ENCODE results near the gene COG1. TPM values are rescaled to one million over a fixed set of nuclear protein-coding genes. Genes with fewer than 3 reads are reported as not detected.

The COG1 gene
- total RNA-seq, 4 donors from 2014 or later = 17.0 to 40.5 (median 23.7) TPM

DNA sequence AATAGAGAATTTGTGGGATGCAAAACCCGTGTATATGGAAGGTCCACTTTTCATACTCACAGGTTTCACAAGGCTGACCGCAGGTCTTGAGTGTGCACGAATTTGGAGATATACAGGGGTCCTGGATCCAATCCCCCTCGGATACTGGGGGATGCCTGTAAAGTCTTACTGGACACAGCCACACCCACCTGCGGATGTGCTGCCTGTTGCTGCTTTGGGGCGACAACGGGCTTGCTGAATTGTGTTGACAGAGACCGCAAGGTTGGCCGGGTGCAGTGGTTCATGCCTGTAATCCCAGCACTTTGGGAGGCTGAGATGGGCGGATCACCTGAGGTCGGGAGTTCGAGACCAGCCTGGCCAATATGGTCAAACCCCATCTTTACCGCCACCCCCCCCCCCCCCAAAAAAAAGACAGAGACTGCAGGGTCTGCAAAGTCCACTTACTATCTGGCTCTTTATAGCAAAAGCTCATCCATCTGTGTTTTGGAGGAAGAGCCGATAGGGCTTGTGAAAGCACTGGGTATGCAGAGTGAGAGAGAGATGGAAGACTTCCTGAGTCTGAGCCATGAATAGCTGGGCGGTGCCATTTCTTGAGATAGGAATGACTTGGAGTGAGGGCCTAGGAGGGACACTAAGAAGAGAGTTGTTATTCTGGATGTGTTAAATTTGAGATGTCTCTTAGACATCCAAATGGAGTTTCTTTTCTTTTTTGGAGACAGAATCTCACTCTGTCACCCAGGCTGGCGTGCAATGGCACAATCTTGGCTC is 6.4 kb upstream of the COG1 start:
- DNase-seq (ENCODE audit: low spot score) (no peak), ATAC-seq (ENCODE audit: low FRiP score) (no peak)
- TF ChIP-seq, protein P1, sequence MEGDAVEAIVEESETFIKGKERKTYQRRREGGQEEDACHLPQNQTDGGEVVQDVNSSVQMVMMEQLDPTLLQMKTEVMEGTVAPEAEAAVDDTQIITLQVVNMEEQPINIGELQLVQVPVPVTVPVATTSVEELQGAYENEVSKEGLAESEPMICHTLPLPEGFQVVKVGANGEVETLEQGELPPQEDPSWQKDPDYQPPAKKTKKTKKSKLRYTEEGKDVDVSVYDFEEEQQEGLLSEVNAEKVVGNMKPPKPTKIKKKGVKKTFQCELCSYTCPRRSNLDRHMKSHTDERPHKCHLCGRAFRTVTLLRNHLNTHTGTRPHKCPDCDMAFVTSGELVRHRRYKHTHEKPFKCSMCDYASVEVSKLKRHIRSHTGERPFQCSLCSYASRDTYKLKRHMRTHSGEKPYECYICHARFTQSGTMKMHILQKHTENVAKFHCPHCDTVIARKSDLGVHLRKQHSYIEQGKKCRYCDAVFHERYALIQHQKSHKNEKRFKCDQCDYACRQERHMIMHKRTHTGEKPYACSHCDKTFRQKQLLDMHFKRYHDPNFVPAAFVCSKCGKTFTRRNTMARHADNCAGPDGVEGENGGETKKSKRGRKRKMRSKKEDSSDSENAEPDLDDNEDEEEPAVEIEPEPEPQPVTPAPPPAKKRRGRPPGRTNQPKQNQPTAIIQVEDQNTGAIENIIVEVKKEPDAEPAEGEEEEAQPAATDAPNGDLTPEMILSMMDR (IDR thresholded peaks at IDR 0.05) = no peak

- DNase-seq (ENCODE audit: low spot score) (no peak), ATAC-seq (ENCODE audit: low FRiP score) (no peak)
- TF ChIP-seq, protein P1 (IDR thresholded peaks at IDR 0.05) = no peak
Observed at GRCh38 chr17:73187203-73187769, 5.6 kb upstream of the COG1 start.

- DNase-seq (ENCODE audit: low spot score) (no peak), ATAC-seq (ENCODE audit: low FRiP score) (no peak)
- TF ChIP-seq, protein P1 (IDR thresholded peaks at IDR 0.05) = no peak
Observed at GRCh38 chr17:73188011-73188410, 4.8 kb upstream of the COG1 start.

DNA sequence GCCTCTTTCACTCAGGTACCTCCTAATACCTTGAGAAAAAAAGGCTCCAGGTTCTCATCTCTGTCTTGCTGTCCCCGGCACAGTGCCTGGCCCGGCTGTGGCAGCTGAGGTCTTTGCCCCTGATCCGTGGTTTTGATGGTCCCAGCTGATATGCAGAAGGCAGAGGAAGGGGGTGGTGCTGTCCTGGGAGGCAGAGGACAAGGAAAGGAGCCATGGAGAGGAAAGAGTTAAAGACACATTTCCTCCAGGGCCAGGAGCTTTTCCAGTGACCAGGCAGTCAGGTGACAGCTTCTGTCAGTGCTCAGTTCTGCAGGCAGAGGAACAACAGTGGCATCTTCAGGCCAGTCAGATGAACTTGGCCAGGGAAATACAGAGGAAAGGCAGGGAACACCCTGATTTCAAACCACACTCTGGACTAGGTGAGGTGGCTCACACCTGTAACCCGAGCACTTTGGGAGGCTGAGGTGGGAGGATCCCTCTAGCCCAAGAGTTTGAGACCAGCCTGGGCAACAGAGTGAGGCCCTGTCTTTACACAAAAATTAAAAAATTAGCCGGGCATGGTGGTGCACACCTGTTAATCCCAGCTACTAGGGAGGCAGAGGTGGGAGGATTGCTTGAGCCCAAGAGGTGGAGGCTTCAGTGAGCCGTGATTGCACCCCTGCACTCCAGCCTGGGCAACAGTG is 3.3 kb upstream of the COG1 start:
- TF ChIP-seq, protein P1 (IDR thresholded peaks at IDR 0.05) = no peak
- DNase-seq (ENCODE audit: low spot score) (no peak), ATAC-seq (ENCODE audit: low FRiP score) (no peak)

DNA sequence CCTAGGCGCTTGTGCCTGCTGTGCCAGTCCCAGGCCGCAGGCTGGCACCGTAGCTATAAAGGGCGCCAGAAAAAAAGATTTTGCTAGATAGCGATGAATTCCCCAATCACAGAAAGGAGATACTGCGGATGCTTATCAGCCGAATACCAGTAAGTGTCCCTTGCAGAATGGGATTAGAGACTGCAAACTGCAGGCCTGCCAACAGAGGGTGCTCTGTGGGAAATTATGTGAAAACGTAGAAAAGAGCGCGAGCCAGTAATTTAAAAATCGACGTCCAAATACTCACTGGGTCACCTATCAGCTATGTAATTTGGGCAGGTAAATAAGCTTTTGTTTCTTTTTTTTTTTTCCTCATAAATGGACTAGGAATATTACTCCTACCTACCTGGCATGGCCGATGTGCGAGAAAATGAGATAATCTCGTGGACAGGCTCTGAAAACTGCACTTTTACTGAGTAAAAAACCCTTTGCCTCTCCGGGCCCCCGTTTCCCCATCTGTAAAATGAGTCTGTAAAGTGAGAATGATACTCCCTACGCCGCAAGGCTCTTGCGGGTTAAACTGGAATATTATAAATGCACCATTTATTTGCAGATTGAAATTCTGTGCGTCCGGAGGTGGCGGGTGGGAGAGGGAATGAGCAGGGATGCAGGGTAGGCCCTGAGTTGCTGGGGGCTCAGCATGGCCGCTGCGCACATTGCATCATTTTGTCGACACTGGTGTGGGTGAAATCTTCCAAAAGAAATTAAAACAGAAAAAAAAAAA is 1.2 kb upstream of the COG1 start:
- TF ChIP-seq, protein P1 (IDR thresholded peaks at IDR 0.05) = peak in 2 of 3 donors; percentile 8 to 20
- DNase-seq (ENCODE audit: low spot score) = peak; percentile 44

DNA sequence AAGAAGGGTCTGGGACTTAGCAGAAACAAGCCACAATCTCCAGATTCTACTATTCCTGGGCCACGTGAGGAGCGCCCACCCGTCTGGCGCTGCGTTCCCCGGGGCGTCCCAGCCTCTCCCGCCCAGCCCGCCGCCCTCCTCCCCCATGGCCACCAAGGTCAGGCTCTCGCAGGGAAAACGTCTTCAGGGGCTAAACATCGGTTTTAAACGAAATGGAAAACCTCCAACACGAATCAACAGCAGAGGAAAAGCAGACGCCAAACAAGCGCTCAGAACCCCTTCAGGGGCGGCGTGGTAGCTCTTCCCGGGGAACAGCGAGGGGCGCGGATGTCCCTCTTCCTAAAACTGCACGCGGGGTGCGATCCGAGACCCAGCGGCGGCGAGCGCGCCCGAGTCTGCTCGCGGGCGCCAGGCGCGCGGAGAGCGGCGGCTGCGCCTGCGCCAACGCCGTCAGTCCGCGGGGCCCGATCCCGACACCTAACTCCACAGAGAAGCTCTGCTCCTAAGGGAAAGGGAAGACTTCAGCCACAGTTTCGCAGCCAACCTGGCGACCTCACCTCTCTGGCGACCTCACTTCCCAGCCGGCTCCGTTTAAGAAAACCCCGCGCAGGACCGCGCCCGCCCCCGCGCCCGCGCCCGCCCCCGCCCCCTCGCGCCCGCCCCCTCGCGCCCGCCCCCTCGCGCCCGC is 505 bp upstream of the COG1 start:
- TF ChIP-seq, protein P1 (IDR thresholded peaks at IDR 0.05) = no peak
- DNase-seq (ENCODE audit: low spot score) = peak; percentile 29
- ATAC-seq (ENCODE audit: low FRiP score) = peak; percentile 71

More for the DNA sequence above, 1.2 kb upstream of the COG1 start:
- peak; percentile 43 for ATAC-seq (ENCODE audit: low FRiP score)

Measured in omental fat pad (tissue), 4 donors.